Breast epithelium (tissue), 4 donors: Measurements from ENCODE around the gene CTNNA3. TPM values are rescaled to one million over a fixed set of nuclear protein-coding genes. Genes with fewer than 3 reads are reported as not detected.

Experiments
- DNase-seq, 2 donors: peaks; one replicate each; pipeline ENCODE4 v3.0.0-alpha.2; 2019; ENCODE audit warnings: low spot score in 2 of 2
- H3K27ac ChIP-seq, 2 donors: fragments of 200-600 bp; sonication (generic) in 1 of 2; one replicate each; pipeline ENCODE4 v1.5.1; 2016 to 2019; ENCODE audit warnings: mild to moderate bottlenecking in 1 of 2
- H3K27me3 ChIP-seq, 2 donors: fragments of 200-600 bp; sonication (generic) in 1 of 2; one replicate each; pipeline versions ENCODE4 v1.5.1 to v1.6.0; 2017 to 2019; ENCODE audit warnings: control low read depth in 1 of 2, mild to moderate bottlenecking in 1 of 2
- H3K36me3 ChIP-seq: fragments of 200-600 bp; one replicate; pipeline ENCODE4 v1.5.1; 2019
- H3K4me1 ChIP-seq, 2 donors: fragments of 200-600 bp; sonication (generic); one replicate each; pipeline ENCODE4 v1.5.1; 2016 to 2019; ENCODE audit warnings: control low read depth in 1 of 2
- H3K4me3 ChIP-seq, 3 donors: fragments of 200-600 bp; sonication (generic); 1 replicate in 2 of 3; 2 replicates in 1 of 3; pipeline ENCODE4 v1.5.1; 2016 to 2019; ENCODE audit warnings: mild to moderate bottlenecking in 3 of 3, moderate library complexity in 2 of 3
- H3K9me3 ChIP-seq, 2 donors: fragments of 200-600 bp; sonication (generic) in 1 of 2; one replicate each; pipeline ENCODE4 v1.5.1; 2016 to 2019; ENCODE audit warnings: control low read depth in 1 of 2
- CTCF ChIP-seq, 3 donors: fragments of 450-650 bp; IDR thresholded peaks; one replicate each; pipeline ENCODE4 v1.5.1; 2016 to 2017; ENCODE audit warnings: antibody characterized with exemption in 3 of 3, mild to moderate bottlenecking in 3 of 3, moderate library complexity in 3 of 3
- POLR2A ChIP-seq: fragments of 450-650 bp; IDR thresholded peaks from one replicate; pipeline ENCODE4 v1.6.1; 2016; ENCODE audit warnings: antibody characterized with exemption, mild to moderate bottlenecking, moderate library complexity
- POLR2AphosphoS5 ChIP-seq, 3 donors: sonication (generic); formaldehyde crosslinking; IDR thresholded peaks; one replicate each; pipeline ENCODE4 v1.6.1; 2017; ENCODE audit warnings: antibody characterized with exemption in 3 of 3
- intact Hi-C: fragments of 100-400 bp; cut with DNase I; formaldehyde crosslinking; loops from one replicate; pipeline ENCODE4 v1.15.1; 2023; ENCODE audit warnings: low total_unique reads
- total RNA-seq, 3 donors: library from RNA; depleted of rRNA; stranded (reverse); fragments of >200 nt; gene quantifications; one replicate each; pipeline ENCODE4 v1.1.0, GENCODE V29; 2016

Gene CTNNA3
- total RNA-seq, 3 donors from 2014 or later, result 0.33 to 1.1 (median 0.59) TPM

GRCh38 chr10:66813122-66813521 lies 882.9 kb downstream of the CTNNA3 start:
- Histone ChIP-seq H3K27ac (no peak overlapping the region), H3K4me3 (no peak overlapping the region), H3K9me3 (no peaks in the 10 kb centered on the region), H3K4me1 (no peaks in the 10 kb centered on the region), H3K27me3 (no peaks in the 10 kb centered on the region), H3K36me3 (no peaks in the 10 kb centered on the region)
- DNase-seq, result no peak
- intact Hi-C loops, result no loop called here
- no peak for TF ChIP-seq CTCF (IDR thresholded peaks at IDR 0.05)
- TF ChIP-seq POLR2AphosphoS5 (IDR thresholded peaks at IDR 0.05), result no peak
- no peak for TF ChIP-seq POLR2A

GRCh38 chr10:66811211-66811610 lies 884.8 kb downstream of the CTNNA3 start:
- TF ChIP-seq POLR2AphosphoS5 (IDR thresholded peaks at IDR 0.05) (no peak), POLR2A (no peak), CTCF (IDR thresholded peaks at IDR 0.05) (no peak)
- H3K36me3 ChIP-seq, result no peaks in the 10 kb centered on the region
- no peak overlapping the region for H3K27ac ChIP-seq
- no peaks in the 10 kb centered on the region for H3K4me1 ChIP-seq
- no peaks in the 10 kb centered on the region for H3K9me3 ChIP-seq
- H3K4me3 ChIP-seq, result no peak overlapping the region
- intact Hi-C loops, result no loop called here
- DNase-seq, result no peak
- H3K27me3 ChIP-seq, result no peaks in the 10 kb centered on the region

- no peaks in the 10 kb centered on the region for H3K4me1 ChIP-seq
- H3K9me3 ChIP-seq, result no peaks in the 10 kb centered on the region
- TF ChIP-seq CTCF (IDR thresholded peaks at IDR 0.05), result no peak
- TF ChIP-seq POLR2AphosphoS5 (IDR thresholded peaks at IDR 0.05), result no peak
- TF ChIP-seq POLR2A, result no peak
- intact Hi-C loops, result no loop called here
- H3K4me3 ChIP-seq, result no peak overlapping the region
- no peaks in the 10 kb centered on the region for H3K27me3 ChIP-seq
- DNase-seq, result no peak
- no peak overlapping the region for H3K27ac ChIP-seq
- no peaks in the 10 kb centered on the region for H3K36me3 ChIP-seq
Observed at GRCh38 chr10:66809402-66809801, 886.6 kb downstream of the CTNNA3 start.

GRCh38 chr10:66805612-66806011 lies 890.4 kb downstream of the CTNNA3 start:
- no peak for DNase-seq
- H3K4me3 ChIP-seq, result no peak overlapping the region

GRCh38 chr10:66804962-66805361 lies 891.0 kb downstream of the CTNNA3 start:
- no peaks in the 10 kb centered on the region for H3K27me3 ChIP-seq
- no peak overlapping the region for H3K27ac ChIP-seq
- no peak overlapping the region for H3K4me3 ChIP-seq
- intact Hi-C loops, result no loop called here
- DNase-seq, result no peak
- no peaks in the 10 kb centered on the region for H3K36me3 ChIP-seq
- TF ChIP-seq POLR2A (no peak), CTCF (IDR thresholded peaks at IDR 0.05) (no peak), POLR2AphosphoS5 (IDR thresholded peaks at IDR 0.05) (no peak)
- no peaks in the 10 kb centered on the region for H3K4me1 ChIP-seq
- H3K9me3 ChIP-seq, result no peaks in the 10 kb centered on the region

More at GRCh38 chr10:66805612-66806011, 890.4 kb downstream of the CTNNA3 start:
- intact Hi-C loops, result no loop called here
- Histone ChIP-seq H3K27me3 (no peaks in the 10 kb centered on the region), H3K36me3 (no peaks in the 10 kb centered on the region), H3K9me3 (no peaks in the 10 kb centered on the region), H3K27ac (no peak overlapping the region), H3K4me1 (no peaks in the 10 kb centered on the region)
- TF ChIP-seq POLR2A (no peak), CTCF (IDR thresholded peaks at IDR 0.05) (no peak), POLR2AphosphoS5 (IDR thresholded peaks at IDR 0.05) (no peak)
